ENCODE data around the gene TMEM151B. TPM values are rescaled to one million over a fixed set of nuclear protein-coding genes. Genes with fewer than 3 reads are reported as not detected.

Gene TMEM151B
- polyA plus RNA-seq, 1 of the 3 experiments (the other 2 are of a cell fraction): 0.05 TPM

GRCh38 chr6:44245391-44245911, 24.8 kb upstream of the TMEM151B start:
- Histone ChIP-seq H3K9me3 (no peaks in the 10 kb centered on the region), H3K27me3 (ENCODE audit: insufficient read depth) (no peaks in the 10 kb centered on the region), H3F3A (replicated peaks; ENCODE audit: insufficient read depth) (peaks cover 21% of the 10 kb centered on the region), H3K4me2 (peak overlapping the region; percentile 98), H3K4me1 (ENCODE audit: control insufficient read depth in 1 of 2, insufficient read depth in 2 of 2, low read depth in 1 of 2, low read length in 1 of 2) (peaks cover 13 to 22% of the 10 kb centered on the region in 2 experiments; a peak in 3 of 4 replicates), H3K4me3 (ENCODE audit: low read depth in 2 of 2, low read length in 1 of 2) (peak overlapping the region; percentile 65 to 99), H3K27ac (ENCODE audit: low read depth in 2 of 2, low read length in 1 of 2) (peak overlapping the region; percentile 43 to 86; a peak in 3 of 4 replicates), H3K36me3 (replicated peaks in 1 of 2; ENCODE audit: control insufficient read depth in 1 of 2, insufficient read depth in 2 of 2, low read length in 1 of 2) (peaks cover 21 to 26% of the 10 kb centered on the region in 2 experiments), H3K9me2 (no peaks in the 10 kb centered on the region), H2AFZ (ENCODE audit: low read depth) (peak overlapping the region; percentile 90), H3K9ac (peak overlapping the region; percentile 100; the same call in 1 of the 2 replicates), H4K20me1 (ENCODE audit: insufficient read depth) (peaks cover 35% of the 10 kb centered on the region), H3K79me2 (ENCODE audit: insufficient read depth) (peaks cover 37% of the 10 kb centered on the region)
- POLR2A ChIA-PET: interaction anchor here (0.9 to 4.1 kb wide), 12 partner anchors 8 to 477 kb away, joined by 3 to 98 read pairs (median 14); partner anchors contain the start of genes AARS2, SLC29A1, SLC35B2 and SPATS1
- no peak for DNase-seq
- CTCF ChIA-PET: interaction anchor here (0.8 to 8.4 kb wide), 10 partner anchors 10 to 149 kb away, joined by 4 to 115 read pairs (median 20); partner anchors contain the start of genes AARS2, SLC29A1 and SLC35B2
- 79% methylated on average over 12 of the region's 12 CpGs for WGBS (ENCODE audit: low lambda C conversion rate)
- TF ChIP-seq FOSL2 (IDR thresholded peaks at IDR 0.05; ENCODE audit: borderline replicate concordance, low read depth) (no peak), SMC3 (IDR thresholded peaks at IDR 0.05; ENCODE audit: low read depth, low read length) (no peak), SIN3A (IDR thresholded peaks at IDR 0.05; ENCODE audit: borderline replicate concordance, low read depth, low read length) (no peak), TEAD4 (IDR thresholded peaks at IDR 0.05; ENCODE audit: borderline replicate concordance, insufficient read depth) (no peak), TAF1 (IDR thresholded peaks at IDR 0.05; ENCODE audit: borderline replicate concordance, low read depth, low read length) (no peak)

GRCh38 chr6:44245912-44246662, 24.2 kb upstream of the TMEM151B start:
- H3K4me1 ChIP-seq (ENCODE audit: control insufficient read depth in 1 of 2, insufficient read depth in 2 of 2, low read depth in 1 of 2, low read length in 1 of 2): peaks cover 13 to 22% of the 10 kb centered on the region in 2 experiments; a peak in 3 of 4 replicates
- peaks cover 43% of the 10 kb centered on the region for H3K79me2 ChIP-seq (ENCODE audit: insufficient read depth)
- CTCF ChIA-PET: interaction anchor here (0.8 to 8.4 kb wide), 15 partner anchors 9 to 151 kb away, joined by 3 to 115 read pairs (median 6); partner anchors contain the start of genes AARS2, CDC5L, SLC29A1 and SLC35B2
- H3K27me3 ChIP-seq (ENCODE audit: insufficient read depth): no peaks in the 10 kb centered on the region
- DNase-seq: peak; percentile 93
- H2AFZ ChIP-seq (ENCODE audit: low read depth): peak overlapping the region; percentile 90
- peaks cover 27 to 32% of the 10 kb centered on the region in 2 experiments for H3K36me3 ChIP-seq (replicated peaks in 1 of 2; ENCODE audit: control insufficient read depth in 1 of 2, insufficient read depth in 2 of 2, low read length in 1 of 2)
- peak overlapping the region; percentile 86 for H3K27ac ChIP-seq (ENCODE audit: low read depth in 2 of 2, low read length in 1 of 2)
- peak overlapping the region; percentile 100 for H3K9ac ChIP-seq
- peak overlapping the region; percentile 65 to 99 for H3K4me3 ChIP-seq (ENCODE audit: low read depth in 2 of 2, low read length in 1 of 2)
- WGBS (ENCODE audit: low lambda C conversion rate): 8% methylated on average over 7 of the region's 62 CpGs
- POLR2A ChIA-PET: interaction anchor here (0.6 to 4.1 kb wide), 30 partner anchors 9 to 759 kb away, joined by 3 to 98 read pairs (median 4); partner anchors contain the start of genes AARS2, SLC29A1, SLC35B2 and SPATS1
- peaks cover 41% of the 10 kb centered on the region for H4K20me1 ChIP-seq (ENCODE audit: insufficient read depth)
- H3K9me2 ChIP-seq: no peaks in the 10 kb centered on the region
- peaks cover 27% of the 10 kb centered on the region for H3F3A ChIP-seq (replicated peaks; ENCODE audit: insufficient read depth)
- no peaks in the 10 kb centered on the region for H3K9me3 ChIP-seq
- H3K4me2 ChIP-seq: peak overlapping the region; percentile 98
- TF ChIP-seq YY1 (IDR thresholded peaks at IDR 0.05; ENCODE audit: low read depth) (peak; percentile 28; the same call in 1 of the 2 replicates), MXI1 (IDR thresholded peaks at IDR 0.05; ENCODE audit: low read depth, low read length) (peak; percentile 58), TEAD4 (IDR thresholded peaks at IDR 0.05; ENCODE audit: borderline replicate concordance, insufficient read depth) (no peak), TCF12 (IDR thresholded peaks at IDR 0.05) (no peak; the same call in 1 of the 2 replicates), RCOR1 (IDR thresholded peaks at IDR 0.05; ENCODE audit: low read length) (no peak), EP300 (IDR thresholded peaks at IDR 0.05; ENCODE audit: borderline replicate concordance in 1 of 2, low read depth in 1 of 2, low read length in 1 of 2) (peak; percentile 55 to 91; a peak in 3 of 4 replicates), EZH2phosphoT487 (IDR thresholded peaks at IDR 0.05; ENCODE audit: borderline replicate concordance, low read depth) (no peak), MAX (IDR thresholded peaks at IDR 0.05; ENCODE audit: low read depth) (peak; percentile 57), TAF1 (IDR thresholded peaks at IDR 0.05; ENCODE audit: borderline replicate concordance, low read depth, low read length) (peak; percentile 74), PBX3 (IDR thresholded peaks at IDR 0.05) (peak; percentile 86), NRF1 (IDR thresholded peaks at IDR 0.05; ENCODE audit: low read depth, low read length) (peak; percentile 35; the same call in 1 of the 2 replicates), JUND (IDR thresholded peaks at IDR 0.05) (no peak), FOXJ3 (CRISPR knock-in tag; IDR thresholded peaks at IDR 0.05) (0 out of 2 replicates have a peak, but pooled peaks have one; percentile 37), MEF2A (IDR thresholded peaks at IDR 0.05; ENCODE audit: borderline replicate concordance, low read depth) (no peak), RFX5 (IDR thresholded peaks at IDR 0.05; ENCODE audit: low read length) (no peak), GATA2 (CRISPR knock-in tag; IDR thresholded peaks at IDR 0.05) (no peak), POLR2AphosphoS5 (IDR thresholded peaks at IDR 0.05; ENCODE audit: low read depth, low read length) (no peak; the same call in 1 of the 2 replicates)
- TF ChIP-seq, protein P1, sequence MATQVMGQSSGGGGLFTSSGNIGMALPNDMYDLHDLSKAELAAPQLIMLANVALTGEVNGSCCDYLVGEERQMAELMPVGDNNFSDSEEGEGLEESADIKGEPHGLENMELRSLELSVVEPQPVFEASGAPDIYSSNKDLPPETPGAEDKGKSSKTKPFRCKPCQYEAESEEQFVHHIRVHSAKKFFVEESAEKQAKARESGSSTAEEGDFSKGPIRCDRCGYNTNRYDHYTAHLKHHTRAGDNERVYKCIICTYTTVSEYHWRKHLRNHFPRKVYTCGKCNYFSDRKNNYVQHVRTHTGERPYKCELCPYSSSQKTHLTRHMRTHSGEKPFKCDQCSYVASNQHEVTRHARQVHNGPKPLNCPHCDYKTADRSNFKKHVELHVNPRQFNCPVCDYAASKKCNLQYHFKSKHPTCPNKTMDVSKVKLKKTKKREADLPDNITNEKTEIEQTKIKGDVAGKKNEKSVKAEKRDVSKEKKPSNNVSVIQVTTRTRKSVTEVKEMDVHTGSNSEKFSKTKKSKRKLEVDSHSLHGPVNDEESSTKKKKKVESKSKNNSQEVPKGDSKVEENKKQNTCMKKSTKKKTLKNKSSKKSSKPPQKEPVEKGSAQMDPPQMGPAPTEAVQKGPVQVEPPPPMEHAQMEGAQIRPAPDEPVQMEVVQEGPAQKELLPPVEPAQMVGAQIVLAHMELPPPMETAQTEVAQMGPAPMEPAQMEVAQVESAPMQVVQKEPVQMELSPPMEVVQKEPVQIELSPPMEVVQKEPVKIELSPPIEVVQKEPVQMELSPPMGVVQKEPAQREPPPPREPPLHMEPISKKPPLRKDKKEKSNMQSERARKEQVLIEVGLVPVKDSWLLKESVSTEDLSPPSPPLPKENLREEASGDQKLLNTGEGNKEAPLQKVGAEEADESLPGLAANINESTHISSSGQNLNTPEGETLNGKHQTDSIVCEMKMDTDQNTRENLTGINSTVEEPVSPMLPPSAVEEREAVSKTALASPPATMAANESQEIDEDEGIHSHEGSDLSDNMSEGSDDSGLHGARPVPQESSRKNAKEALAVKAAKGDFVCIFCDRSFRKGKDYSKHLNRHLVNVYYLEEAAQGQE (IDR thresholded peaks at IDR 0.05; ENCODE audit: low read depth, low read length): no peak
